Fibroblast of pulmonary artery (primary cell): Measurements from ENCODE around the gene STXBP4.

ENCODE experiments used
- DNase-seq: peaks from one replicate; pipeline ENCODE4 v3.0.0-alpha.2; 2010; ENCODE audit warnings: low read depth
- H3K4me3 ChIP-seq: replicated peaks from 2 replicates; pipeline ENCODE4 v1.5.1; 2011; ENCODE audit warnings: low read depth, mild to moderate bottlenecking, control low read depth, low read length, moderate library complexity
- CTCF ChIP-seq: IDR thresholded peaks from 2 replicates; pipeline ENCODE4 v1.5.1; 2011; ENCODE audit warnings: mild to moderate bottlenecking, control low read depth, low read length, inconsistent platforms; ENCODE audit errors: missing control alignments

The STXBP4 gene

DNA sequence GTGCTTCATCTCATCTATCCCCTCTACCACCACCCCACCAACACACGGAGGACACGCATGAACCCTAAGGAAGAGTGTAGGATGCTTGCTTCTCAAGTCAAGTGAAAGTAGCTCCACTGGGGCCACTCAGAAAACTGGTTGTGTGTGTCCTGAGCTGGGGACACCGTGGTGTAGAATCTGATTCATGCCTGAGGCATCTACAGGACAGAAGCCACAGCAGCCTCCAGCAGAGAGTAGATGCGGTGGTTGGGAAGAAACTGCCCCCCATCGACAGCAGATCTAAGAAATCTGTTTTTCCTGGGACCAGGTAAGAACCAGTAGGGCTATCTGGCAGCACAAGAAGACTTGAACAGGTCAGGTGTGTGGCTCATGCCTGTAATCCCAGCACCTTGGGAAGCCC is 244.3 kb downstream of the STXBP4 start:
- no peak overlapping the region for H3K4me3 ChIP-seq
- DNase-seq = no peak
- no peak for TF ChIP-seq CTCF

DNA sequence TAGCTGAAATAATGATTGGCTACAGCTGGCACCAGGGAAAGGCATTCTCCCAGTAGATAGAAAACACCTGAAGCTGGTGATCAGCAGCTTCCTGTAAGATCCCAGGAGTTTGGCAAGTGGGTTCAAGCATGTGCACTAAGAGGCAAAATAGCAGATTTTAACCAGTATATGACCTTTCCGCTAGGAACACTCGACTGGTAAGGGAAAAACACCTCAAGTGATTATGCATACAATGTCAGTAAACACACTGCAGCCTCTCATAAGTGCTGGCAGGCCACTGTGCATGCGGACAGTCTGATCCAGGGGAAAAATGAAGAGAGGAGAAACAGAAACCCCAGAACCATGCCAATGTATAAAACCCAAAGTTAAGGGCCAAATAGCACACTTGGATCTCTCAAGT is 247.1 kb downstream of the STXBP4 start:
- H3K4me3 ChIP-seq = no peak overlapping the region
- no peak for TF ChIP-seq CTCF

DNA sequence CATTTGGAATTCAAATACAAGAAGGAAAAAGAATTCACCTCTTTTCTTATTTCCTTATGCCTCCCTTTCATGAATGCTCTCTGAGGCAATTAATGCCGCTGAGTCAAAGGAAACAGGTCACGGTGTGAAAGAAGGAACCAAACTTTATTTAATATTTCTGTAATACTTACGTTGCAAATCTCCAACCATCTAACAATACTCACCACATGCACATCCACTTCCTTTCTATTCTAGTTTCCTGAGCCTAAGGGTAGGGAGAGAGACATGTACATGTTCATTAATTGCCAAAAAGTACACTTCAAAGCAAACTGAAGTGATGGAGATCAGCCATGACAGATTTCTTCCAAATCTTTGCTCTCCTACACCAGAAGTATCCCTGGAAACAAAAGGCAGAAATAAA is 248.3 kb downstream of the STXBP4 start:
- no peak for TF ChIP-seq CTCF
- DNase-seq = no peak
- H3K4me3 ChIP-seq = no peak overlapping the region

More for the DNA sequence above, 247.1 kb downstream of the STXBP4 start:
- DNase-seq = no peak

- no peak overlapping the region for H3K4me3 ChIP-seq
- DNase-seq = no peak
- no peak for TF ChIP-seq CTCF
Measured at GRCh38 chr17:55219459-55219858, 250.9 kb downstream of the STXBP4 start.

GRCh38 chr17:55219934-55220333 is 251.4 kb downstream of the STXBP4 start:
- TF ChIP-seq CTCF = no peak
- peak; percentile 29 for DNase-seq

More at GRCh38 chr17:55219934-55220333, 251.4 kb downstream of the STXBP4 start:
- H3K4me3 ChIP-seq = no peak overlapping the region
